MCF 10A (cell line): ENCODE results near the gene NADSYN1. TPM values are rescaled to one million over a fixed set of nuclear protein-coding genes. Genes with fewer than 3 reads are reported as not detected.

Source experiments
- BruUV-seq: library from RNA; stranded (reverse); fragments of 400-500 nt; replicated peaks from 2 replicates; lab custom pipeline; 2021; lab: Mats Ljungman, UMichigan
- CTCF ChIA-PET: fragments of 300-600 bp; sonication (Branson Sonifier 250); formaldehyde crosslinking; extraction: SDS; loops from one replicate; lab custom pipeline; 2021; ENCODE audit warnings: antibody characterized with exemption, inconsistent platforms; lab: Yijun Ruan, JAX
- POLR2A ChIA-PET: fragments of 300-600, 350-650 bp; sonication (Branson Sonifier 250); formaldehyde crosslinking; extraction: SDS; loops from one replicate; lab custom pipeline; 2020; ENCODE audit warnings: antibody characterized with exemption, inconsistent platforms; lab: Yijun Ruan, JAX
- DNase-seq: peaks from one replicate; pipeline ENCODE4 v3.0.0-alpha.2; 2018; ENCODE audit not compliant: unreplicated experiment
- H3K27ac Mint-ChIP-seq: one replicate; pipeline ENCODE4 v1.8.0; 2022; ENCODE audit warnings: mild to moderate bottlenecking, low read depth, mixed read lengths; ENCODE audit not compliant: unreplicated experiment
- H3K27me3 Mint-ChIP-seq: one replicate; pipeline ENCODE4 v1.8.0; 2022; ENCODE audit warnings: mixed read lengths; ENCODE audit not compliant: insufficient read depth, unreplicated experiment
- H3K36me3 Mint-ChIP-seq: one replicate; pipeline ENCODE4 v1.8.0; 2022; ENCODE audit warnings: mild to moderate bottlenecking, moderate library complexity, mixed read lengths; ENCODE audit not compliant: insufficient read depth, unreplicated experiment
- H3K4me1 Mint-ChIP-seq: one replicate; pipeline ENCODE4 v1.8.0; 2022; ENCODE audit warnings: mixed read lengths; ENCODE audit not compliant: insufficient read depth, unreplicated experiment
- H3K4me3 Mint-ChIP-seq: one replicate; pipeline ENCODE4 v1.8.0; 2022; ENCODE audit warnings: mild to moderate bottlenecking, moderate library complexity, mixed read lengths; ENCODE audit not compliant: unreplicated experiment
- H3K9me3 Mint-ChIP-seq: one replicate; pipeline ENCODE4 v1.8.0; 2022; ENCODE audit warnings: mixed read lengths; ENCODE audit not compliant: unreplicated experiment
- CTCF ChIP-seq: fragments of 200-600 bp; IDR thresholded peaks from one replicate; pipeline ENCODE4 v1.8.0; 2022; ENCODE audit warnings: antibody characterized with exemption, mild to moderate bottlenecking; ENCODE audit not compliant: unreplicated experiment
- intact Hi-C: fragments of 100-400 bp; cut with micrococcal nuclease; formaldehyde crosslinking; loops from 2 replicates; pipeline ENCODE4 v1.14.1; 2022
- total RNA-seq: library from RNA; stranded (reverse); gene quantifications from 2 replicates; pipeline ENCODE4 v1.2.3, GENCODE V29; 2022

Gene NADSYN1
- total RNA-seq, 1 experiment from 2014 or later: 73.6 TPM

- peaks cover 13% of the 10 kb centered on the region for H3K4me1 Mint-ChIP-seq
- POLR2A ChIA-PET: no interaction called here
- no peak for DNase-seq
- no peaks in the 10 kb centered on the region for H3K9me3 Mint-ChIP-seq
- CTCF ChIA-PET: interaction anchor here (0.8 kb wide), 1 partner anchor 10 kb away, joined by 3 read pairs; no protein-coding TSS in a partner anchor
- BruUV-seq: no TSS peak
- H3K4me3 Mint-ChIP-seq: no peak overlapping the region
- intact Hi-C loops: no loop called here
- peaks cover 63% of the 10 kb centered on the region for H3K36me3 Mint-ChIP-seq
- no peak overlapping the region for H3K27ac Mint-ChIP-seq
- no peak for TF ChIP-seq CTCF
- H3K27me3 Mint-ChIP-seq: no peaks in the 10 kb centered on the region
Measured at GRCh38 chr11:71485466-71485865, 32.5 kb downstream of the NADSYN1 start.

- Mint-ChIP-seq H3K4me1 (peaks cover 13% of the 10 kb centered on the region), H3K27me3 (no peaks in the 10 kb centered on the region), H3K36me3 (peaks cover 65% of the 10 kb centered on the region), H3K27ac (no peak overlapping the region), H3K9me3 (no peaks in the 10 kb centered on the region), H3K4me3 (no peak overlapping the region)
- ChIA-PET POLR2A (no interaction called here), CTCF (interaction anchor here (0.8 kb wide), 1 partner anchor 11 kb away, joined by 3 read pairs; no protein-coding TSS in a partner anchor)
- no TSS peak for BruUV-seq
- intact Hi-C loops: no loop called here
- TF ChIP-seq CTCF: no peak
- no peak for DNase-seq
Measured at GRCh38 chr11:71486320-71486719, 33.3 kb downstream of the NADSYN1 start.

- H3K36me3 Mint-ChIP-seq: peaks cover 74% of the 10 kb centered on the region
- intact Hi-C loops: no loop called here
Measured at GRCh38 chr11:71488681-71489270, 35.8 kb downstream of the NADSYN1 start.

More at GRCh38 chr11:71488681-71489270, 35.8 kb downstream of the NADSYN1 start:
- H3K27ac Mint-ChIP-seq: no peak overlapping the region
- H3K9me3 Mint-ChIP-seq: no peaks in the 10 kb centered on the region
- POLR2A ChIA-PET: no interaction called here
- BruUV-seq: no TSS peak
- H3K4me1 Mint-ChIP-seq: peaks cover 13% of the 10 kb centered on the region
- no peak for TF ChIP-seq CTCF
- DNase-seq: no peak
- no peaks in the 10 kb centered on the region for H3K27me3 Mint-ChIP-seq
- no peak overlapping the region for H3K4me3 Mint-ChIP-seq
- CTCF ChIA-PET: no interaction called here
